Activated B cell treated with CpG ODN at 0.5 μM for 24 hours (primary cell): ENCODE measurements around the gene AP4S1. TPM values are rescaled to one million over a fixed set of nuclear protein-coding genes. Genes with fewer than 3 reads are reported as not detected.

Experiments used
- ATAC-seq: fragments of 200-7000 bp; cut with Tn5 transposase; one replicate; pipeline ENCODE4 v1.10.0; 2021; ENCODE audit warnings: low read depth, mild to moderate bottlenecking, moderate library complexity
- CTCF ChIA-PET: fragments of 350-600 bp; sonication (Branson Sonifier 250); formaldehyde crosslinking; loops from one replicate; lab custom pipeline; 2021; ENCODE audit warnings: antibody characterized with exemption; lab: Charles Lee
- POLR2A ChIA-PET: fragments of 350-600 bp; sonication (Branson Sonifier 250); formaldehyde crosslinking; loops from one replicate; lab custom pipeline; 2021; ENCODE audit warnings: antibody characterized with exemption; lab: Charles Lee
- DNase-seq: peaks from one replicate; pipeline ENCODE4 v3.0.0; 2022
- H3K27ac Mint-ChIP-seq: one replicate; pipeline ENCODE4 v1.8.0; 2020; ENCODE audit warnings: mixed read lengths
- H3K27me3 Mint-ChIP-seq: one replicate; pipeline ENCODE4 v1.8.0; 2021; ENCODE audit warnings: mixed read lengths
- H3K36me3 Mint-ChIP-seq: one replicate; pipeline ENCODE4 v1.8.0; 2021; ENCODE audit warnings: low read depth, mixed read lengths
- H3K4me1 Mint-ChIP-seq: one replicate; pipeline ENCODE4 v1.8.0; 2021; ENCODE audit warnings: mixed read lengths
- H3K4me3 Mint-ChIP-seq: one replicate; pipeline ENCODE4 v1.8.0; 2020; ENCODE audit warnings: mild to moderate bottlenecking, mixed read lengths
- H3K9me3 Mint-ChIP-seq: one replicate; pipeline ENCODE4 v1.8.0; 2020; ENCODE audit warnings: mixed read lengths
- CTCF ChIP-seq: fragments of 200-600 bp; IDR thresholded peaks from one replicate; pipeline ENCODE4 v1.8.0; 2022; ENCODE audit warnings: antibody characterized with exemption, mild to moderate bottlenecking
- intact Hi-C: fragments of 100-400 bp; cut with micrococcal nuclease; formaldehyde crosslinking; loops from one replicate; pipeline ENCODE4 v1.15.1; 2024
- total RNA-seq: library from RNA; stranded (reverse); gene quantifications from 2 replicates; pipeline ENCODE4 v1.2.3, GENCODE V29; 2022

The AP4S1 gene
- total RNA-seq, 1 donor from 2014 or later: 14.8 TPM

GRCh38 chr14:30996892-30997659, 28.4 kb upstream of the AP4S1 start:
- ChIA-PET POLR2A (no interaction called here), CTCF (no interaction called here)
- Mint-ChIP-seq H3K4me1 (peaks cover 30% of the 10 kb centered on the region), H3K27me3 (no peaks in the 10 kb centered on the region), H3K4me3 (no peak overlapping the region), H3K36me3 (peaks cover 35% of the 10 kb centered on the region), H3K9me3 (peaks cover 10% of the 10 kb centered on the region), H3K27ac (no peak overlapping the region)
- ATAC-seq: no peak
- DNase-seq: no peak
- no peak for TF ChIP-seq CTCF
- intact Hi-C loops: no loop called here

DNA sequence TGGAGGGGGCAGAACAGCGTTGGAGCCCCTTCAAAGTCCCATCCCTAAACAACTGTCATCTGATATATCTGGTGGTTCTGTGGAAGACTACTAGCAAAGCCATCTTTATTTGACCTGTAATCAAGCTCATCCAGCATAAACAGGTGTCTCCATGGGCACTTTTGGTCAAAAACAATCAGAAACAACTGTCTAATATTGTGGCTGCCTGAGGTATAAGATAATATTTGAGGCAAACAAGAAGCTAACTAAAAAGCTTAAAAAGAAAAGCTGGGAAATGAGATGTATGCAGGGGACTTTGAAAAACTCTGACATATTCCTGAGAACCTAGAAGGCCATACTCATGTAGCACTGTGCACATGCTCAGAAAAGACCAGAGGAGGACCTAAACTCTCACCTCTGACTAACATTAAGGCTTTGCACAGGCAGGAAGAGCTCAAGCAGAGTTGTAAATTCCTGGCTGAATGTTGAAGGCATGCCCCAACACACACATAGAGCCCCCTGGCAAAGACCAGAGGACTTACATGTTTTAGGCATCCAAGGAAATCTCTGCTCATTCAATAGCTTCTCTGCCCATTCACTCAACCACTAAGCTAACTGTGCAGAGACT, 27.2 kb upstream of the AP4S1 start:
- Mint-ChIP-seq H3K27ac (no peak overlapping the region), H3K27me3 (no peaks in the 10 kb centered on the region), H3K4me3 (no peak overlapping the region), H3K36me3 (peaks cover 38% of the 10 kb centered on the region), H3K9me3 (peaks cover 10% of the 10 kb centered on the region), H3K4me1 (peaks cover 29% of the 10 kb centered on the region)
- ChIA-PET CTCF (interaction anchor here (1.1 kb wide), 1 partner anchor 17 kb away, joined by 3 read pairs; no protein-coding TSS in a partner anchor), POLR2A (no interaction called here)
- intact Hi-C loops: no loop called here
- ATAC-seq (no peak), DNase-seq (no peak)
- no peak for TF ChIP-seq CTCF

- H3K27ac Mint-ChIP-seq: no peak overlapping the region
- no peak for DNase-seq
- peaks cover 29% of the 10 kb centered on the region for H3K4me1 Mint-ChIP-seq
- TF ChIP-seq CTCF: no peak
- intact Hi-C loops: no loop called here
- H3K27me3 Mint-ChIP-seq: no peaks in the 10 kb centered on the region
- no peak for ATAC-seq
- ChIA-PET POLR2A (no interaction called here), CTCF (interaction anchor here (1.1 kb wide), 1 partner anchor 18 kb away, joined by 3 read pairs; no protein-coding TSS in a partner anchor)
- H3K4me3 Mint-ChIP-seq: no peak overlapping the region
- H3K9me3 Mint-ChIP-seq: peaks cover 10% of the 10 kb centered on the region
- peaks cover 40% of the 10 kb centered on the region for H3K36me3 Mint-ChIP-seq
These were observed 26.2 kb upstream of the AP4S1 start for GRCh38 chr14:30999038-30999773.

- peaks cover 19% of the 10 kb centered on the region for H3K4me1 Mint-ChIP-seq
- POLR2A ChIA-PET: interaction anchor here (0.7 kb wide), 1 partner anchor 188 kb away, joined by 3 read pairs; no protein-coding TSS in a partner anchor
- no peaks in the 10 kb centered on the region for H3K27me3 Mint-ChIP-seq
- peaks cover 10% of the 10 kb centered on the region for H3K9me3 Mint-ChIP-seq
- H3K36me3 Mint-ChIP-seq: peaks cover 51% of the 10 kb centered on the region
- intact Hi-C loops: no loop called here
- no peak for DNase-seq
- no peak overlapping the region for H3K27ac Mint-ChIP-seq
- no peak overlapping the region for H3K4me3 Mint-ChIP-seq
- CTCF ChIA-PET: no interaction called here
- ATAC-seq: no peak
- TF ChIP-seq CTCF: no peak
These were observed 24.7 kb upstream of the AP4S1 start for GRCh38 chr14:31000629-31001338.
